ENCODE measurements around the gene LYZL1.
"Not testable (repeated sequence)": the region's sequence is repeated elsewhere in the genome, so short reads cannot be mapped to it uniquely, and the experiment has no call there.

The LYZL1 gene

DNA sequence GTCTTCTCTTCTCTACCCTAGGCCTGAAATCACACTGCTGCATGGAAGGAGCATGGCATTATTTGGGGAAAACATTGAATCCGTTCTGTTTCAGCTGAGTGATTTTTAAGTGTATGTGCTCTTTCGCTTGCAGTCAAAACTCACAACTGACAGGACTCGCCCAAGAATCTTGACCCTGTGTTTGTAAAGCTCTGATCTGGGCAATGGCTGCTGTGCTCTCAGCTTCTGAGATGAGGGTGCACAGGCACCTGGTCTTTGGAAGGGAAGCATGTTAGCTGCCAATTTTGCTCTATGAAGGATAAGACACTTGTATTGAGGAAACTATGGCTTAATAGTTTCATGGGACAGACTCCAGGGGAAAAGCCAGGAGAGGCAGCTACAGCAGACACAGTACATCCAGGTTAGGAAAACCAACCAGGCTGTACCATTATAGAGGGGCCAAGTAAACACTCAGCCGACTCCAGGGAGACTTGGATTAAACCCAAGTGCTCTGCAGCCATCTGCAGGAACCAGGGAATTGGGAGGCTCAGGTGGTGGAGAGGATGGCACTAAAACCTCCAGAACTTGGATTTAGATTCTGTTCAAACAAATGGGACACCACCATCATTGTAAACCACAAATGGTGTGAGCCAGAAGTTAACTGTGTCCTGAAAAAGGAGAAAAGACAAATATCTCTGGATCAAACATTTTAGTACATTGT lies 43.3 kb downstream of the LYZL1 start:
- no peak for DNase-seq (ENCODE audit: low spot score)

DNA sequence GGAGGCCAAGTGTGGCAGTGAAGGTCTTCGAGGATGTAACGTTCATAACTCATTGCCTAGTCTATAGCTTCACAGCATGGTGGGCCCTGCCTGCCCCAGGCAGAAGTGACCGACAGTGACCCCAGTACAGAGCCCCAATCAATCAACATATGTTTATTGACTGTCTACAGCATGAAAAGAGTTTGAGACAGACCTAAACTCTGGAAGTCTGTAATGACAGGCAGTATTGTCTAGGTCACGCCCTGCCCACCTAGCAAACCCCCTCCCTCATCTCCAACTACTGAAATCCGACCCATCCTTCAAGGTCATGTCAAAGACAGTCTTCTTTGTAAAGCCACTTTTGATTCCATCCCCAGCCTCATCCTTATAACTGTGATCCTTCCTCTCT lies 43.9 kb downstream of the LYZL1 start:
- DNase-seq (ENCODE audit: low spot score): no peak

DNA sequence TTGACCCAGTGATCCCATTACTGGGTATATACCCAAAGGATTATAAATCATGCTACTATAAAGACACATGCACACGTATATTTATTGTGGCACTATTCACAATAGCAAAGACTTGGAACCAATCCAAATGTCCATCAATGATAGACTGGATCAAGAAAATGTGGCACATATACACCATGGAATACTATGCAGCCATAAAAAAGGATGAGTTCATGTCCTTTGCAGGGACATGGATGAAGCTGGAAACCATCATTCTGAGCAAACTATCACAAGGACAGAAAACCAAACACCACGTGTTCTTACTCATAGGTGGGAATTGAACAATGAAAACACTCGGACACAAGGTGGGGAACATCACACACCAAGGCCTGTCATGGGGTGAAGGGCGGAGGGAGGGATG lies 48.7 kb downstream of the LYZL1 start:
- not testable (repeated sequence) for DNase-seq (ENCODE audit: low spot score)

GRCh38 chr10:29343607-29344038 lies 54.8 kb downstream of the LYZL1 start:
- no peak for DNase-seq (ENCODE audit: low spot score)

- DNase-seq (ENCODE audit: low spot score): peak; percentile 45
Measured at GRCh38 chr10:29344073-29344820, 55.4 kb downstream of the LYZL1 start.

GRCh38 chr10:29345144-29345909 lies 56.5 kb downstream of the LYZL1 start:
- no peak for DNase-seq (ENCODE audit: low spot score)

- no peak for DNase-seq (ENCODE audit: low spot score)
Measured at GRCh38 chr10:29345910-29346209, 57.0 kb downstream of the LYZL1 start.

DNA sequence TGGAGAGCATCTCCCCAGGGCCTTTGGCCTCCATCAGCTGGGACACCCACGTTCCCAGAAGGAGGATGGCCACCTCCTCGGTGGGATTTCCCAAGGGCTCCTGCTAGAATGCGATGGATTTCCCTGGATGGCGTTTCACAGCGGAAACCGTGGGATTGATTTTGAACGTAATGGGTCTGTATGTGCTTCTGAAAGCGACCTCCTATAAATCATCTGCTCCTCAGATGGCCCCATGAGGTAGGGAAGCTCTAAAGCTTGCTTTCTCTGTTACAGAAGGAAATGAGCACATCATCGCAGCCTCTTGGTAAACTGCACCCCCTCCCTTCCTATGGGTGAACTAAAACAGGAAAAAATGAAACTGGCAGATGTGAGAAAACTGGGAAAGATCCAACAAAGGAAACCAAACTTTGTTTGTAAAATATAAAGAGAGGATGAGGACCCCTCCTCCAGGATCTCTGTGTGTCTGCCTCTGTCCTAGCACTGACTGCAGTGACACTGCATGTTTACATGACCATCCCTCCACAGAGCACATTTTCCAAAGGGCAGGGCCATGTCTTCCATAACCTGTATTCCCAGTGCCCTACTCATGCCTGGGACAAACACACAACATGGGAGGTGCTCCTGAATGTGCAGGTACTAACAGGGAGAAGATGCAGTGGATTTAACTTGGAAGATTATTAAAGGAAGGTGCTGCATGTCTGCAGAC lies 57.6 kb downstream of the LYZL1 start:
- DNase-seq (ENCODE audit: low spot score): no peak

DNA sequence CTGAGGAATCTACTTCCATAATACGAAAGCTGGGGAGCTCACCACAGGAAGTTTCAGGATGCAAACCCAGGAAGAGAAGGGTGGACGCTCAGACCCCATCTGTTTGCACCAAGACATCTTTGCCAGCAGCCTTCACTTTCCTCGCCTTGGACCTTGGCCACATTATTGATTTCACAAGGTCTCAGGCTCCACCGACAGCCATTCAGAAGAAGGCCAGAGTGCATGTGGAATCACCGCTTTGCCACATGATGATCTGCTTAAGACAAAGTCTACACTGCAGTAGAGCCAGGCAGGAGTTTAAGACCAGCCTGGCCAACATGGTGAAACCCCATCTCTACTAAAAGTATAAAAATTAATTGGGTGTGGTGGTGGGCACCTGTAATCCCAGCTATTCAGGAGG lies 60.0 kb downstream of the LYZL1 start:
- no peak for DNase-seq (ENCODE audit: low spot score)

DNA sequence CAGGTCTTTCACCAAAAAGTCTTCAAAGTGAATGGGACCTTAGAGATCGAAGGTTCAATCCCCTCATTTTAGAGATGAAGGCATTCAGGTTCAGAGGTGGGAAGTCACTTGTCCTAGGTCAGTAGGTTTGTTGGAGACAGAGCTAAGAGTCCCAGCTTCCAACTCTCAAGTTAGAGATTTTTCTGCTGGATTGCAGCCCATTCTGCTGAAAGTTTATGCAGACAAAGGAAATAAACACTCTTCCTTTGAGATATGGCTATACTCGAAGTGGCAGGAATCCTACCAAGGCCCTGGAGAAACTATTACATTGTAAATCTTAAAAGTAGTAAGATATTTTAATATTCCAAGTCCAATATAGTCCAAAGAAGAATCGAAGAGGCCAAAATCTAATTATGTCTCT lies 64.4 kb downstream of the LYZL1 start:
- no peak for DNase-seq (ENCODE audit: low spot score)

- DNase-seq (ENCODE audit: low spot score): no peak
Measured at GRCh38 chr10:29353887-29354561, 65.2 kb downstream of the LYZL1 start.

DNA sequence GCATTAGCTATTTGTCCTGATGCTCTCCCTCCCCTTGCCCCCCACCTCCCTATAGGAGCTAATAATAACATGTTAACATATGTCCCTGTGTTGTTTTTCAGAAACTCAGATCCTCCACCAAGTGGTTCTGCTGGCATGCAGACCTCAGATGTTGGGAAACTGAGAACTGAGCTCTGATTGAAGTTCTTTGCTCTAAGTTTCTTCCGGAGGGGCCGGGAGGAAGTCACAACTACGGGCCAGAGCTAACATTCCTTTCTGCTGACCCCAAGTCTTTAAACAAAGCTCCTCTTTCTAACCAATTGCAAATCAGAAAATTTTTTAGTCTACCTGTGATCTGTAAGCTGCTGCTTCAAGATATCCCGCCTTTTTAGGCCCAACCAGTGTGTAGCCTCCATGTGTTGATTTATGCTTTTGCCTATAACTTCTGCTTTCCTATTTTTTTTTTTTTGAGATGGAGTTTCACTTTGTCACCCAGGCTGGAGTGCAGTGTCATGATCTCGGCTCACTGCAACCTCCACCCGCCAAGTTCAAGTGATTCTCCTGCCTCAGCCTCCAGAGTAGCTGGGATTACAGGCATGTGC lies 66.6 kb downstream of the LYZL1 start:
- no peak for DNase-seq (ENCODE audit: low spot score)

DNA sequence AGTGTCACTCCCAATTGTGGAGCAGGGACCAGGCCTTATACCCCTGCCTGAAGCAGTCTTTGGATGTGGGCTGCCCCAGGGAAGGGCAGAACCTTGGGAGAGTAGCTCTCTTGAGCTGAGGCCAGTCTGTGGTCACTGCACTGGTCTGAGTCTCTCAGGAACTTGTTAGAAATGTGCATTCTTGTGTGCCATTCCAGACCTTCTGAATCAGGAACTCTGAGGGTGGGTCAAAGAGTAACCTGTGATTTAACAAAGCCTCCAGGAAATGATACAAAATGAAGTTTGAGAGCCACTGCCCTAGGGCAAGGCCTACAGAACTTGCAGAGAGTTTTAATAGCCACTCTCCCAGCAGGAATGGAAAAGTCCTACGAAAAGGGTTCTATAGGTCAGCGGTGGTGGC lies 68.1 kb downstream of the LYZL1 start:
- DNase-seq (ENCODE audit: low spot score): peak; percentile 94

DNA sequence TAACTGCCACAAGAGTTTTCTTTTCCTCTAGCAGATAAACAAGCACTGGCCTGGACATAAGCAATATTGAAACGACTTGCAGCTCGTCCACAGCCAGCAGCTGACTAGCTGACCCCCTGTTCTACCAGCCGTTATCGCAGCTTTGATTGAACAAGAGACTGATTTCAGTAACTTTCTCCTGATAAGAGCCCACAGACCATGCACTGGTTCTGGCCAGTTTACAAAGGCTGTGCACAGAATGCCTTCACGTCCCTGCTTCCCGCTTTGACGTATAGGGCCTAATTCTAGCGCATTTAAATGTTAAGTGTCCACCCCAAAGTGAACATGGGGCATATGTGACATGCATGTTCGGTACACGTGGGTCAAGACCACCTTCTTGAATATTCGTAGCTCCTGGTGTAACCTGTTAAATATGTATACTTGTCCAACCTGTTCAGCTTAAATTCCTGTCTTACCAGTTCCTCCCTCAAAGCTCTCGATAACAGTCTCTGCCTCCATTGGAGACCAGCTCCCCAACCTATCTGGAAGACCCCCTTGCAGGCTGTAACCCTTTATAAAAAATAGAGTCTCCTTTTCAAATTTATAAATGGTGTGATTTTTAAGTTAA lies 69.2 kb downstream of the LYZL1 start:
- DNase-seq (ENCODE audit: low spot score): no peak

DNA sequence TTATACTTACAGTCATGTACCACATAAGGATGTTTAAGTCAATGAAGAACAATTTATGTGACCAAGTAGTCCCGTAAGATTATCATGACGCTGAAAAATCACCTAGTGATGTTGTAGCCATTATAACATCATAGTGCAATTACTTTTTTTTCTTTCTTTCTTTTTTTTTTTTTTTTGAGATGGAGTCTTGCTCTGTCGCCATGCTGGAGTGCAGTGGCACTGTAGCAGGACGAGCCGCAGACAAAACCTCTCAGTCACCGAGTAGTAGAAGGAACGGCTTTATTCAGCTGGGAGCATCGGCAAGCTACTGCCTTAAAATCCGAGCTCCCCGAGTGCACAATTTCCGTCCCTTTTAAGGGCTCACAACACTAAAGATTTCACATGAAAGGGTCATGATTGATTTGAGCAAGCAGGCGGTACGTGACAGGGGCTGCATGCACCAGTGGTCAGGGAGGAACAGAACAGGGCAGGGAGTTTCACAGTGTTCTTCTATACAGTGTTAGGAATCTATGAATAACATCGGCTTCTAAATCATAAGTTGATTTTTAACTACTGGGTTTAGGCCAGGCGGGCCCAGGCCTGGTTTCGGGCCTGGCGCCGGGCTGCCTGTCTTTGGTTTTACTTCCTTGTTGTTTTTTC lies 71.5 kb downstream of the LYZL1 start:
- peak; percentile 87 for DNase-seq (ENCODE audit: low spot score)
